HS-5 (cell line): Measurements from ENCODE around the gene ATP1A1.
A peak's percentile ranks its signal among the peaks of the same experiment; 100 is the strongest.

Experiments used
- DNase-seq: peaks from one replicate; pipeline ENCODE4 v3.0.0-alpha.2; 2012; ENCODE audit warnings: low read depth

The ATP1A1 gene

DNA sequence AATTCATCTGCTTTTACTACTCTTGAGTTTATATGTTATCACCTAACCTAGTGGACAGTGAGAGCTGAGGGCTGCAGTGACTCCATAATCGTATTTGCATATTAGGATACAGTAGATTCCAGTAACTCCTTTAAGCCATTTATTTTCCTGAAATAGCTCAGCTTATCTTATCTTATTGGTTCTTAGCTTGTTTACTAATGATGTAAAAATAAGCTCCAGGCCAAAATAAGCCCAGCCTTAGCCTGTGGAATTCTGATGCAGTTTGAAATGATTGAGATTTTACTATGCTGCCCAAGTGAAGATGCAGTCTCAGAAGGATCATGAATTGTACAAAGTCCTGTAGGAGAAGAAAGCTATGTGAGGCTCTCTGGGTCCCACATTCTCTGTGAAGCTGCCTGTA, 18.1 kb downstream of the ATP1A1 start:
- DNase-seq: no peak

- no peak for DNase-seq
Observed at GRCh38 chr1:116392717-116393404, 19.8 kb downstream of the ATP1A1 start.

DNA sequence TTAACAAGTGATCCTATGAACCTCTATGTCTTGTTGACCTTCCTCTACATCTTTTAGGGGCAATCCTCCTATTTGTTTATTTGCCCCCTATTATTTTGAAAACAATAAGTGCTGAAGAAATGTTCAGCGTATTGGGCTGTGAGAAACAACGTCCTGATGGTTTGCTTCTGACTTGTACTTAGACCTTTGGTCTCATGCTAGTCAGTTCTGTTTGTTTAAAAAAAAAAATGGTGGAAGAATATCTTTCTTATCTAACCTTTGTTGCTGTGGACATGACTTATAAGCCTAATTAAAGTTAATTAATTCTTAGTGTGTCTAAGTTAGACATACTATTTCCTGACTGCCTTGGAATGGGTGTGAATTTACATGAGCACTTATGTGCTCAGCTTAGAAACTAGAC, 20.7 kb downstream of the ATP1A1 start:
- no peak for DNase-seq

GRCh38 chr1:116394270-116394669, 21.2 kb downstream of the ATP1A1 start:
- DNase-seq: no peak

- no peak for DNase-seq
Observed at GRCh38 chr1:116396769-116397168, 23.7 kb downstream of the ATP1A1 start.

DNA sequence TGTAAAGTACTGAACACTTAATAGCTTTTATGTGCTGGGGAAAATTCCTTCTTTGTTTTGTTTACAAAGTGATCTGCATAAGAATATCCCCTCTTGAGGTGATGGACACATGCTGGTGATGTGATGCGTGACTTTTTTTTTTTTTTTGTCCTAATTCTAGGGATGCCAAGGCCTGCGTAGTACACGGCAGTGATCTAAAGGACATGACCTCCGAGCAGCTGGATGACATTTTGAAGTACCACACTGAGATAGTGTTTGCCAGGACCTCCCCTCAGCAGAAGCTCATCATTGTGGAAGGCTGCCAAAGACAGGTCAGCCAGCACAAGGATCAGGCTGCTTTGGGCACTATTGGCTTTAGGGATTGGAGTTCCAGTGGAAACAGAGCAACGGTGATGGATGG, 24.7 kb downstream of the ATP1A1 start:
- no peak for DNase-seq

DNA sequence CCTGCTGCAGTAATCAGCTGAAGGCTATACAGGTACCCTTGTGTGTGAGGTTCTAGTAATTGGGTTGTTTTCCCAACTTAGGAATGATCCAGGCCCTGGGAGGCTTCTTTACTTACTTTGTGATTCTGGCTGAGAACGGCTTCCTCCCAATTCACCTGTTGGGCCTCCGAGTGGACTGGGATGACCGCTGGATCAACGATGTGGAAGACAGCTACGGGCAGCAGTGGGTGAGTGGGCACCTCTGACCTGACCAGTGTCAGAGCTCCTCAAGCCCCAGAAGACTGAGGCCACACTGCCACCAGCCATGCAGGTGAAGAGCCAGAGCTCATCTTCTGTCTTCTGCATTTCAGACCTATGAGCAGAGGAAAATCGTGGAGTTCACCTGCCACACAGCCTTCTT, 27.7 kb downstream of the ATP1A1 start:
- DNase-seq: no peak

DNA sequence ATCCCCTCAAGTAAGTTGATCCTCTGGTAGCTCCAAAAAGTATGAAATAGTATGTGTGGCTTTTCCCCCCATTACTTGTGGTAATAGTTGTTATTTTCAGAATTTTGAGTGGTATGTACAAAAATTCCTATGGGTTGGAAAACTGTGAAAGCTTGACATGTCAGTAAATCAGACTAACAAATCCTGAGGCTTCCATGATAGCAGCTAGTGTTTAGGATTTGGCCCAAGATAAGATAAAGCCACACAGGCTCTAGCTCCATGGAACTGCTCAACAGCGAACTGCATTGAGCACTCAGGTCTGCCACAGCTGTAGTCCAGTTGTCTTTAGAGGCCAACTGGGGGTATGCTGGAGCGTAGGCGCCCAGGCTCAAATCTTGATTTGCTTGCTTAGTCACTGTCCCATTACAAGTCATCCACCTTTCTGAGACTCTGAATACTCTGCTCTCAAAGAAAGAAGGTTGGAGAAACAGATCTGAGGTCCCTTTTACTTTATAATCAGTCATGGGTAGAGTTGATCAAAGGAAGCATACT, 28.7 kb downstream of the ATP1A1 start:
- no peak for DNase-seq

- no peak for DNase-seq
Observed at GRCh38 chr1:116402333-116402732, 29.3 kb downstream of the ATP1A1 start.

GRCh38 chr1:116403496-116404136, 30.6 kb downstream of the ATP1A1 start:
- no peak for DNase-seq

DNA sequence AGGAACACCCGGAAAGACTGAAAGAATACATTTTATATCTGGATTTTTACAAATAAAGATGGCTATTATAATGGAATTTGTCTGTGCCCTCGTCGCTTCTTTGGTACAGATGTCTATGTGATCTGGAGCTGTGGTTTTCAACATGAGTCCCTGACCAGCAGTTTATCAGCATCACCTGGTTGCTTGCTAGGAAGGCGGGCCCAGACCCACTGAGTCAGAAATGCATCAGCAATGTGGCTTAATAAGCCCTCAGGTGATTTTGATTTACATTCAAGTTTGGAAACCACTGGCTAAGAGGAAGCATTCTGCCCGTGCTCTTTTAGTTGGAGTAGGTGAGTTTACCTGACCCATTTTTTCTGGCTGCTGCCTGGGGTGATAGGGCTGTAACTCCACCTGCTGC, 31.7 kb downstream of the ATP1A1 start:
- DNase-seq: no peak

DNA sequence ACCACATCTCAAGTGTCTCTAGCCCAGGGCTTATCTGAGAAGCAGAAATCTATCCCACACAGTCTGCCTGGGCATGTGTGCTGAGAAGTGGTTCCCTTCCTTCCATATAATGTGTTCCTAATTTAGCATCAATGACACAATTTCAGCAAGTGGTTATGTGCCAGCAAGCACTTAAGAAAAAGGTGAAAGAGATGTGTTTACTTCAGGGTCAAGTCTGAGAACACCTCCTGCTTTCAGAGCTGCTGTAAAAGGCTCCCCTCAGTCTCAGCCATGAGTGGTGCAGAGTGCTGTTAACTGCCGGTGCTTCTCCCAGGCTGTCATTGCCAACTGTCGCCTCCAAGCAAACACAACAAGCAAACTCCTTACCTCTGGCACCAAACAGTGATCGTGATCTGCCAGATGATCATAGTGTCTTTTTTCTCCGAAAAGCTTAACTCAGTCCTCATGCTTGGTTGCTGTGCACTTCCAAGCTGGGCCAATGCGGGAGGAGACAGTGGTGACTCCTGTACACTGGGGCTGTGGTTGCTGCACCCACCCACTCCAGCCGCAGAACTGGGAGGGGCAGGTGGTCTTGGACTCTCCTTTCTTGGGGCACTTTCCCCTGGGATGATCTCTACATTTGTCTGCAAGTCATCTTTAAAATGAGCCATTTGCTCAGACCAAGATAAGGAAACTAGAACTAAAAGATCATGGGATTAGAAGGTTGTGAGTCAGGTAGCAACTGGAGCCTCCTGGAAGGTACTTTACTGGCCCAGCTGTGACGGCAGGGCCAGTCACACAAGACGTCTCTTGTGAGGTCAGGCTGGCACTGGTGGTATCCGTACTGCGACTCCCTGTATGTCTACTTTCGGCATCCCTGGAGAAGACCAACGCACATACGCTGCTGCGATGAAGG, 32.4 kb downstream of the ATP1A1 start:
- no peak for DNase-seq

GRCh38 chr1:116407033-116407432, 34.0 kb downstream of the ATP1A1 start:
- no peak for DNase-seq

DNA sequence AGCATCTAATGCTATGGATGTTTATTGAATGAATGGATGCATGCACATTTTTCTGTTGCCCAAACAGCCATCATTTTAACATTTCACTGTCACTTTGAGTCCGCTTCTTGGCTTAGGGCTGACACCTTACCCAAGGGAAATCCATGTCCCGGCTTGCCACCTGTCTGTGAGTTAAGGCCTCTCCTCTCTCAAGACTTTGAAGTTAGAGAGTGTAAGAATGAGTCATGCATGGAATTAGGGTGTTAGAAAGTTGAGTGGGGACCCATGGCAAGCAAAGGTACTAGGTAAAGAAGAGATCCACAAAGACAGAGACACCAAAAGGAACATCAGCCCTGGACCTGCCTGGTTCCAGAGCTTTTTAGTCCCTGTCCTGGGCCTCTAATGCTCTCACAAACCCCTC, 35.1 kb downstream of the ATP1A1 start:
- no peak for DNase-seq

- no peak for DNase-seq
Observed at GRCh38 chr1:116408803-116409720, 36.0 kb downstream of the ATP1A1 start.

- DNase-seq: no peak
Observed at GRCh38 chr1:116409751-116410191, 36.7 kb downstream of the ATP1A1 start.

DNA sequence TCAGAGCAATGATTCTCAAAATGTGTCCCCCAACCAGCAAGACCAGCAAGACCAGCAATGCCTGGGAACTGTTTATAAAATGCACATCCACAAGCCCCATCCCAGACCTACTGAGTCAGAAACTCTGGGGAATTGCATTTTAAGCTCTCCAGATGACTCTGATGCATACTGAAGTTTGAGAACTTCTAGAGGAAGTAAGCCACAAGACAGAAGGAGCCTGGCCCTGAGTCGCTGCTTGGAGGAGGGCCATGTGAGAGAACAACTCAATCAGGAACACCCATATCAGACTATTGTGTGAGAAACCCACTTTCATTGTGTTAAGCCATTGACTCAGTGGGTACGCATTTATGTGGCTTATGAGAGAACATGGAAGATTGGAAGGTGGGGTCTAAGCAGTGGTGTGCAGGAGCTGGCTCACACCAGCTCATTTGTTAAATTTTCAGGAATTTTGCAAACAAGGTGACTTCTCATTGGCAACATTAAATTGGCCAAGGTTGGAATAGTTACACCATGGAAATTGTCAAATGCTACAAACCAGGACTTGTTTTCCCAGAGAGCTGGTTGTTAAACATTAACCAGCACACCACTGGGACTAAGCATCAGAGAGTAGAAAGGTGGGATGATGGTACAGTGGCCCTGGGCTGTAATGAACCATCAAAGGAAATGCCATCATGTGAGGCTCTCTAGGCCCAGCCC, 38.9 kb downstream of the ATP1A1 start:
- DNase-seq: peak; percentile 39

DNA sequence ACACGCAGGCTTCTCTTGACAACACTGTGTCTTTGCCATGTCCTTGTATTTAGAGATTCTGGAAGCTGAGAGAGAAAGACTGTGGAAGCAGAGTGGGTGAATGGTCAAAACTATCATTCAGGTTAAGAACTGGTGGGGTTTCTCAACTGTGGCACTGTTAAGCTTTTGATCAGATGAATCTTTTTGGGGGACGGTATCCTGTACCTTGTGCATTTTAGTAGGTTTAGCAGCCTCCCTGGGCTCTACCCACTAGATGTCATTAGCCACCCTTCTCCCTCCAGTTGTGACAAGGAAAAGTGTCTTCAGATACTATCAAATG, 39.4 kb downstream of the ATP1A1 start:
- no peak for DNase-seq

GRCh38 chr1:116412898-116413297, 39.9 kb downstream of the ATP1A1 start:
- DNase-seq: no peak

- no peak for DNase-seq
Observed at GRCh38 chr1:116413414-116413813, 40.4 kb downstream of the ATP1A1 start.

DNA sequence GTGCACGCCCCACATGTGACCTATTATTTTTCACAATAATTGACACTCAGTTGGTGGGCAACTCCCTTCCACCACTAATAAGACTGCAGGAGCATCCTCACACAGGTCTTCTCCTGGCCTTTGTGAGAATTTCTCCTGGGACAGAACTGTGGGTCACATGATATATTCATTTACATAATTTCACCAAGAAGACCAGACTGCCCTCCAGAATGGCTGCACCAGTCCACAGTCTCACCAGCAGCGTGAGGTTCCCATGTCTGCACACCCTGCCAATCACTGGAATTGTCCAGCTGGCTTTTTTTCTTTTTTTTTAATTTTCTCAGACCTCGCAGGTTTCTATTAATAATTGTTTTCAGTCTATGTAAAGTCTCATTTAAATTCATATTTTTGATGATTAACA, 41.3 kb downstream of the ATP1A1 start:
- no peak for DNase-seq
